Measurements from ENCODE around the gene PLAC1.

Gene PLAC1

DNA sequence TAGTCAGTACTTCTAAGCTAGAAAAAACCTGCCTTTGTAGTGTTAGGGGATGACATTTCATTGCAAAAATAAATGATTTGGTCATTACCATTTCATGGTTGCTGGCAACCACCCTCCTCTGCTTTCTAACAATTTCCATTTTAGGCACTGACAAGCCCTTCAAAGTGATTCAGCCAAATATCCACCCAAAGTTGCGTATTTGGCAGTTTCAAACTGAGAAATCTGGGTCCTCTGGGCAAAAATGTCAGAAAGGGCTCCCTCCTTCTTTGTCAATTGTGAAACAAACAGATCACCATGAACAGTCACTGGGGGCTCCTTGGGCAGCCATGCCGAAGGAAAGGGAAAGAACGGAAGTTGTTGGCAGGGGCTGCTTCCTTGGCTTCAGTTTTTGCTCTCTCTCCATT lies 33.0 kb downstream of the PLAC1 start:
- DNase-seq, result no peak

DNA sequence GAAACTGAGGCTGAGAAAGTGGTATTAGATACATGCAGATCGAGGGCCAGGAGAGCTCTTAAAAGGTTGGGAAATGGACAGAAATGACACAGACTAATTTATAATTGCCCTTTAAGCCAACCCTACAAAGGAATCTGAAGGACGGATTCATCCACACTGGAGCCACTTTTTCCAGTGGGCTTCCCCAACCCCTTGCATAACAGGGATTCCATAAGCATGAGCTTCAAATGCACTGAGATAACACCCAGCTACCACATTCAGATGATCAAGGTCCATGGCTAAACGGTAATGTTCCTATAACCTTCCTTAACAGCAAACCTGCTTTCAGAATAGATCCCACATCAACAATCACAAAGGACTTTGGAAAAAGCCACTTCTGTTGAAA lies 34.2 kb downstream of the PLAC1 start:
- DNase-seq, result no peak

DNA sequence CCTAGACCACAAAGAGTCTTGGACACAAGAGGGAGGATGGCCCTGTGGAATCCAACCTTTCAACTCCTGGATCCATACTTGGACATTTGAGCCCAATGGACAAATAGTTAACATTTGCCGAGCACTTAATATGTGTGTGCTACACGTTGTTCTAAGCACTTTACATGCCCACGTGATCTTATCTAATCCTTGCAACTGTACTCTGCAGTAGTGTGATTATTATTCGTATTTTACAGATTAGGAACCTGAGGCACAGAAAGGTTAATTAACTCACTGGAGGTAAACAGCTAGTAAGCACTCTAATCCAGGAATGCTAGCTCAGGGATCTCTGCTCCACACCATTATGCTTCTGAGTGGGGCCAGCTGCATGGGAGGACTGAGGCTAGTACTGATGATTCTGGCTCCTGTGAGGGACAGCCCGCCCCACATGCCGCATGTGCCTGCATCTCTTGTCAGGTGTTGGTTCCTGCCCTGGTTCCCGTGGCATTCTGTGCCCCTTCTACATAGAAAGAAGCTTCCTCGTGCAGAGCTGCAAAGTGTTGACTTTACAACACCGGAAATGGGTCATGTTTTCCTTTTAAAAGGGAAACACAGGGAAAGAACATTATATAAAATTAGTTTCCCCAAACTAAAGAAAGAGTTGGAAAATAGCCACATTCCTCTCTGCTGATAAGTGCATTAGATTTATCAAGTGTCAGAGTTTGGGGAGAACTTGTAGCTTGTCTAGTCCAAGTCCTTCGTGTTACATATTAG lies 34.8 kb downstream of the PLAC1 start:
- no peak for DNase-seq

DNA sequence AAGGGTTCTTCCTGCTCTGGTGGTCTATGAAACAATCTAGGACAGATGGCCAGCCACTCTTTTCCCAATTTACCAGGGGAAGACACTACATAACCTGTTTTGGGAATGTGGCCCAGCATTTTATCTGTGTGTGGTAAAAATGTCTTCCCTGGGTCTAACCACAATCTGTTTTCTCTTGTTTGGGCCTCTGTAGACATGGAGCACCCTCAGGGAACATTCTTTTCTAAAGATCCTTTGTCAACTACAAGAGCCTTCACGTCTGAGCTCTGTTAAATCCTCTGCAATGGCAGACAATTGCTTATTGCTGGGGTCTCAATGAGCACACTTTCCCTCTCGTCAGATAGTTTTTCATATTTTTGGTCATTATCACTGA lies 35.5 kb downstream of the PLAC1 start:
- DNase-seq, result no peak

DNA sequence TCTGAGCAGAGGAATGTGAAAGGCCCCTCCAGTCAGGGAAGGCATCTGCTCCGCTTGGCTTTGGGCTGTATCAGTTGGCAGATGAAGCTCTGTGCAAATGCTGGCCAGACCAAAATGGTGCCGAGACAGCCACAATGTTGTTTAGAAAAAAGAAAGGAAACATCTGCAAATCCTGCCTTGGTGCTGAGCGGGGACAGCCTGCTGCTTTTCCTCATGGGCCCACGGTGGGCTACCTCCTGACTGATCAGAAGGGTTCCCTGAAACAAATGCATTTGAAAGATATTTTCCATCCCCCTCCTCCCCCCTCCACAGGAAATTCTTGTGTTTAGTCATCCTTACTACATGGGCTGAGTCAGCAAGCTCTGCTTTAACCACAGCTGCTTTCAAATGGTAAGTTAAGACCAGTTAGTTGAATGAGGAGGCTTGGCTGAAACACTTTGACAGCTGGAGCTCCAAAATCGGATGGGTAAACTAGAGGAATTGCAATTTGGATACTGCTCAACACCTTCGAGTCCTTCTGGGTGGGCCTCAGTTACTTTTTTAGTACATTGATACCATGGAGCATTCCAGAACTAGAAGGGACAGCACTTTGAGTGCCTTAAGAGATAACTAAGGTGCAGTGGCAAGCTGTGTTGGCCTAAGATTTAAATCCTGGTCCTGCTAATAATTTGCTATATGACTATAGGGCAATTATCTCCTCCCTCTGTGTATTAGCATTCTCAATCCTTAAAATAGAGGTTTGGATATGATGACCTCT lies 36.0 kb downstream of the PLAC1 start:
- no peak for DNase-seq

DNA sequence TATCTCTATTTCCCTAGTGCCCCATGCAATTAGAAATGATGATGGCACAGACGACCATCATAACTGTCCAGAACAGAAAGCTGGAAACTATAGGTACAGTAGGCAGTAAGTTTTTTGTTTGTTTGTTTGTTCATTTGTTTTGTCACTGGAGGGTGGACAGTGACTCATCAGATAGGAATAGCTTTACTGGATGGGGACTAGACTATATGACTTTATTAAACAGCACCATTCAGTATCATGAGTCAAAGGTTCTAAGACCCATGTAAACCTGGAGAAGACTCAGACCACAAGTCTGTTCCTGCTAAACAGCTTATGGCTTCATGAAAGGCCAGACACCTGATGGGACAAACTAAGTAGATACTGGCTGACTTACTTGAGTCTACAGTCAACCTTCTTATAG lies 38.4 kb downstream of the PLAC1 start:
- DNase-seq, result no peak

DNA sequence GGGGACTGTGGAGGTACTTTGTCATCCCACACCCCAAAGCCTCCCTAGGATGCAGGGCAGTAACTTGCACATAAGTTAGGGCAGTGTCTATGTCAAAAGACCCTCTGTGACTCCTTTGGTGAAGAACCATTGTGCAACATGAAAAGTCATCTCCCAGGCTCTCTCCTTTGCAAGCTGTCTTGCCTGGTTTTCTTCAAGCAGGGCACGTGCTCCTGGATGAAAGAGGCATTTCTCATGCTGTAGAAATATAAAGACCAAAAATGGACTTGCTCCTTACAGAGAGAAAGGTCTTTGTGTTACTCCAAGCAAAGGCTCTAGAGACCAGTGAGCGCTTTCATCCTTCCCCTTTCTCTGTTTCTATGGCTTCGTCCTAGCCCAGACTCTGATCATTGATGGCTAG lies 44.9 kb downstream of the PLAC1 start:
- no peak for DNase-seq

DNA sequence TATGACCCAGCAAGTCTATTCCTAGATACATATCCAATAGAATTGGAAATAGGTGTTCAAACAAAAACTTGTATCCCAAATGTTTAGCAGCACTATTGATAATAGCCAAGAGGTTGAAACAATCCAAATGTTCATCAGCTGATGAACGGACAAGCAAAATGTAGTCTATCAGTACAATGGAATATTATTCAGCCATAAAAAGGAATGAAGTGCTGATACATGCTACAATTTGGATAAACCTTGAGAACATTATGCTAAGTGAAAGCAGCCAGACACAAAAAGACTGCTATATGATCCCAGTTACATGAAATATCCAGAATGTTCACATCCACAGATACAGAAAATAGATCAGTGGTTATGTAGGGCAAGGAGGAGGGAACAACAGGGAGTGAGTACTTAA lies 50.1 kb downstream of the PLAC1 start:
- no peak for DNase-seq

DNA sequence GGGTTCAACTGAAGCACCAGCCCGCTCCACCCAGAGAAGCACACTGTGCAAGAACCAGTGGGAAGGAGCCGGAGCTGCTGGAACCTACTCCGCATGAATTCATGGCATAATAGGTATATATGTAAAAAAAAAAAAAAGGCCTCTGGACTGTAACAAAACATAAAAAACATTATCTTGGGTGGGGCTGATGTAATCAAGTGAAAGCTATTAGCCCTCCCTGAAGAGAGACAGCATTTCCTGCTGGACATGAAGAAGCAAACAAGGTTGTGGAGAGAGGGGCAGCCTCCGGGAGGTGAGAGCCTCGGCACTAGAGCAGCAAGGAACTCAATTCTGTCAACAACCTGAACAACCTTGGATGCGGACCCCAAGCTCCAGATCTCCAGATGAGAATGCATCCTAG lies 50.7 kb downstream of the PLAC1 start:
- no peak for DNase-seq

DNA sequence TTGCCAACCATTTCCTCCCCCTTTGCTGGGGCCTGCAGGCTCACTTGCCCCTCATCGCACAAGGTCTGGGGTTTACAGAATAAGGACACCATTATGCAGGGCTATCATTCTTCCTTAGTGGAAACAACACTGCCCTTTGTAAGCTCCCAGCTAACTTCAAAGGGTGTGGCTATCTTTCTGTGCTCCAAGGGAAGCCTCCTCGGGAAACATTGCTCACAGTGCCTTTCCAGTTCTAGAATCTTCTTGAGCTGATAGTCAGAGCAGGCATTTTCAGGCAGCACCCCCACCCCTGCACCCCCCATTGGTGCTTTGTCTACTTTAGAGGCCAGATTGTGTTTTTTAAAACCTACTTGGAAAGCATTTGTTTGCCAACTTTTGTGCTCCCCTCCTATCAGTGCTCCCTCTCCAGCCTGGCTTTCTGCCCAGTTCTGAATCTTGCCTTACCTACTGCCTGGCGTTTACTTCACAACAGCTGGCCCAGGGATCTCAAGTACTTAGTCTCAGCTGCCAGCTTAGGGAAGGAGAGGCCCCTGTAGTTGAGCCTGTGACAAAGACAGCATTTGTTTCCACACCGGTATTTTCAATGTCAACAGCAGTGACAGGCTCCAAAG lies 53.5 kb downstream of the PLAC1 start:
- DNase-seq, result no peak

DNA sequence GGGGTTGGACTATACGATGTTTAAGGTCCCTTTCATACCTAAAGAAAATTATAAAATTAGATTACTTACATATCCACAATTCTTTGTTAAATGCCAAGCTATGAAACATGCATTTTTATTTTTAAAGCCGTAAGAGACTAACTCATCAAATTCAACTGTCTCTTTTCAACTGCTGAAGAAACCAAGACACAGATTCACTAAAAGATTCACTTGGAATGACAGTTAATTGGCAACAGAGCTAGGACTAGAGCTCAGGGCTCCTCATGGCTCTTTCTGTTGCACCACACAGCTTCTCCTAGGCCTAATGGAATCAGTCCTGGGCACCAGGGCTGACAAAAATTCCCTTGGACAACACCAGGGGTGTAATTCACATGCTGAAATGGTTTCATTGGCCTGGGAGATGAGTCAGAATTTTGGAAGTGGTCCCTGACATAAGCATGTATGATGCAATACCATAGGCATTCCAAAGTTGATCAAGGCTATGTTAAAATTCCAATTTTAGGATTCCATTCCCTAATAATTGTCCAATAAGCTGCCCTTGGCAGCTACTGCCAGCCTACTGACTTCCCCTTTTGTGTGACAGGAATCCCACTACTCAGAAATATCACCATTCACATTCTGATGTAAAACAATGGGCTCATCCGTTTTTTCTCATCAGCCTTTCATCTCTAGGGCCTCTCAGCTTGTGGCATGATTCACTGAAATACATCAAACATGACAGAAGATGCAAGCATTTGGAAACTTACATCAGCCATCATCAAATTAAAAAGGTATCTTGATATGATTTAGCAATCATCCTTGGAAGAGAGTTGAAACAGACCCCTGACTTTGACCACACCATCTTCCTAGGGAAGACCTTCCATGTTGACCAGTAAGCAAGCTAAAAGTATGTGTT lies 54.2 kb downstream of the PLAC1 start:
- no peak for DNase-seq

DNA sequence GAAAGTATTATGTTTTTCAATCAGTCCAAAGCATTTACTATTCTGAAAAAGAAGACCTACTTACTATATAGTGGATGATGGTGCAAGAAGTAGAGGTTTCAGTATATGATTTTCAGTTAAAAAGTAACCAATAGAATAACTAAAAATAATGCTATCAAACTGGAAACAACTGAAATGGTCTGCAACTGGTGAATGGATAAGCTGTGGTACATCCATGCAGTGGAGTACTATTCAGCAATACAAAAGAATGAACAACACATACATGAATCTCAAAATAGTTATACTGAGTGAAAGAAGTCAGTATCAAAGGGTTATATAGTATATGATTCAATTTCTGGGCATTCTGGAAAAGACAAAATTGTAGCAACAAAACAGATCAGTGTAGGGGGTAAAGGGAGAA lies 55.9 kb downstream of the PLAC1 start:
- DNase-seq, result no peak

DNA sequence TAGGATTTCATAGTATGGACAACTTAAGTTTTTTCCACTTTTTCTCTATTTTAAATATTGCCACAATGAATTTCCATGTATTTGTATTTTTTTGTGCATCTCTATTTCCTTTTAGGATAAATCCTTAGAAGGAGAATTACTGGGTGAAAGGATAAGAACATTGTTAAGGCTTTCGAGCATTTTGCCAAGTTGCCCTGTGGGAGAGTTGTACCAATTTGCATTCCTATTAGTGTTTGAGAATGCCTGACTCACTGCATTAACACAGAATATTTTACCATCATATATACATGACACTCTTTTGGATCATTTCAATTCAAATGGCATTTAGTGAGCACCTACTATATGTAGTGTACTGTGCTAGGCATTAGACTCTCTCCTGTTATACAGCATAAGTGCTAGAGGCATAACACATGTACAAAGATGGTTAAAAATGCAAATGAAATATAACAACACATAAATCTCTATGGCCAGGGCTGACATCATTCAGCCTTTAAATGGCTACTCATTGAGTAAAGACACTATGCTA lies 57.0 kb downstream of the PLAC1 start:
- DNase-seq, result no peak

DNA sequence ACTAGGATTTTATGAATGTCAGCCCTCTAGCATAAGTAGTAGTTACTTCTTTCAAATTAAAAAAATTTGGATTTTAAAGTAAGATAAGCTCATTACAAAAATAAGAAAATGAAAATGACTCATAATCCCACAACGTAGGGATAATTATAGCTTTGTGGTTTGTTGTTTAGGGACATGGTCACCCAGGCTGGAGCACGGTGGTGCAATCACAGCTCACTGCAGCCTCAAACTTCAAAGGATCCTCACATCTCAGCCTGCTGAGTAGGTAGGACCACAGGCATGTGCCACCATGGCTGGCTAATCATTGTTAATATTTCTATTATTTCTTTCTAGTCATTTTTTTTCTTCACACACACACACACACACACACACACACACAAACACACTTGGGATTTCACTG lies 57.6 kb downstream of the PLAC1 start:
- no peak for DNase-seq

DNA sequence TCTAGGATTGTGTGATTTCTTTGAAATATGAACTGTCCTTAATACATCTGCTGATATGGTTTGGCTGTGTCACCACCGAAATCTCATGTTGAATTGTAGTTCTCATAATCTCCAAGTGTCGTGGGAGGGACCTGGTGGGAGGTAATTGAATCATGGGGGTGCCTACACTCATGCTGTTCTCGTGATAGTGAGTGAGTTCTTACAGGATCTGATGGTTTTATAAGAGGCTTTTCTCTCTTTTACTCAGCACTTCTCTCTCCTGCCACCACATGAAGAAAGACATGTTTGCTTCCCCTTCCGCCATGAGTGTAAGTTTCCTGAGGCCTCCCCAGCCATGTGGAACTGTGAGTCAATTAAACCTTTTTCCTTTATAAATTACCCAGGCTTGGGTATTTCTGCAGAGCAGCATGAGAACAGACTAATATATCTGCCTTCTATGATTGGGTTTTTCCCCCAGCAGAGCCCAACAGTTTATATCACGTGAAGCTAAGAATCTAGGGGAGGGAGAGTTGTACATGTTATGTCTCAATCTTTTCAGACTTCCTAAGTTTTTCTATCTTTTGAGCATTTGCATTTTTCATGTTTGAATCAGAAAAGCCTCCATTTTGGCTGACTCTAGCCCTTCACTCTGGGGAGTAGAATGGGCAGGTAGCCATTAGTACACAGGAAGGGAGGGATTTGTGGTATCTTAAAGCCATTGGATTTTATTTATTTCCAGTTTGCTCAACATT lies 58.9 kb downstream of the PLAC1 start:
- DNase-seq, result no peak

DNA sequence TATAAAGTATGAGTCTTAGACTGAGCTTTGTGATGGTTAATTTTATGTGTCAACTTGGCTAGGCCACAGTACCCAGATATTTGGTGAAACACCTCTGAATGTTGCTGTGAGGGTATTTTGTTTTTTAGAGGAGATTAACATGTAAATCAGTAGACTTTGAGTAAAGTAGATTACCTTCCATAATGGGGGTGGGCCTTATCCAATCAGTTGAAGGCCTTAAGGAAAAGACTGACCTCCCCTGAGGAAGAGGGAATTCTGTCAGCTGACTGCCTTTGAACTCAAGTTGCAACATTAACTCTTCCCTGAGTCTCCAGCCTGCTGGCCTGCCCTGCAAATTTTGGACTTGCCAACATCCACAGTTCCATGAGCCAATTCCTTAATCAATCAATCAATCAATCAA lies 66.0 kb downstream of the PLAC1 start:
- DNase-seq, result no peak

DNA sequence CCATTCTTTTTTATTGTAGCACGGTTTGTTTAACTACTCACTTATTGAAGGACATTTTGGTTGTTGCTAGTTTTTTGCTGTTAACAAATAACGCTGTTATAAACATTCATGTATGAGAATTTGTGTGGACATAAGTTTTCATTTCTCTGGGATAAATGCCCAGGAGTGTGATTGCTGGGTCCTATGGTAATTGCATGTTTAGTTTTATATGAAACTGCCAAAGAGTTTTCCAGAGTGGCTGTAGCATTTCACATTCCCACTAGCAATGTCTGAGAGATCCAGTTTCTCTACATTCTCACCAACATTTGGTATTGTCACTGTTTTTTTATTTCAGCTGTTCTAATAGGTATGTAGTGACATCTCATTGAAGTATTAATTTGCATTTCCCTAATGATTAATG lies 66.8 kb downstream of the PLAC1 start:
- no peak for DNase-seq

DNA sequence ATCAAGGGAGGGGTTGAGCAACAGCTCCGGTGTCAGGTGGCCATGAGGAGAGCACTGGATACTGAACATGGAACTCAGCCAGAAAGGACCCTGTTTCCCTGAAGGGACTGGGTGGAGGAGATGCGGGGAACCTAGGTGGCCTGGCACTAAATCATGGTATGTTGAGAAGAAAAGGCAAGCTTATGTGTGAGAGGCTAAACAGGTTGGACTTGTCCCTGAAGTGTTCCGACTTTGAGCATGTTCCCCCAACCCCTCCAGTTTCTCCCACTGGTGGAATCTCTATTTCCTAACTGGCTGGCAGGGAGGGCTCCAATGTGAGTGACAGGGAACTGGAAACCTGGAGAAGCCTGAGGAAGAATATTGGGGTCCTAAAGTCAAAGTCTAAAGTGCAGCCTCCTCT lies 69.5 kb downstream of the PLAC1 start:
- no peak for DNase-seq

DNA sequence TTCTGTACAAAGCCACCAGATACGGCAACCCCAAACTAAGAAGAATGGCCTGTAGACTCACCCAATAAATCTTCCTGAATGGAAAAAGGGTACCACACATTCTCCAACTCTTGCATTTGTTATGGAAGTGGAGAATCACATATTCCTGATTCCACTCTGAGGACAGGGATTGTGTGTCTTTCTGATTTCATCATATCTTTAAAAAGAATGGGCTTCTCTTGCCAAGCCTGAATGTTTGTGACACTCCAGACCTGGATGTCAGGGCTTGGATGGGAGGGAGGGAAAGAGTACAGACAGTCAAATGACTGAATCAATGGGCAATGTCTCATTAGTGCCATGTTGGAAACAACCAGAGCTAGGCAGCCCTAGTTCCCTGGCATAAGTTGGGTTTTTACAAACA lies 77.4 kb downstream of the PLAC1 start:
- no peak for DNase-seq

DNA sequence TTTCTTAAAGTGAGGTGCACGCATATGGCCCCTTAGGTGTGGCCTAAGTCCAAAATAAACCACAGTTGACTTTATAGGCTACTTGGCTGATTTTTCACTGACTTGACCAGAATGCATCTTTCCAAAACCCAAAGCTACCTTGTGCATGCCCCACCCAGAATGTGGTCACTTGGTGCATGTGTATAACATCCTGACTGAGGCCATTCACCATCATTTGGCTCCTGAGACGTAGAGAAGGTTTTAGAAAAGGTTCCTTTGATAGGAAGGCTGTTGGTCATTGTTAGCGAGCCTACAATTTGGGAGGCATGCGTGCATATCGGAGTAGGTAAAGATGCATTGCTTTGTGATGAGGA lies 84.6 kb downstream of the PLAC1 start:
- DNase-seq, result no peak

DNA sequence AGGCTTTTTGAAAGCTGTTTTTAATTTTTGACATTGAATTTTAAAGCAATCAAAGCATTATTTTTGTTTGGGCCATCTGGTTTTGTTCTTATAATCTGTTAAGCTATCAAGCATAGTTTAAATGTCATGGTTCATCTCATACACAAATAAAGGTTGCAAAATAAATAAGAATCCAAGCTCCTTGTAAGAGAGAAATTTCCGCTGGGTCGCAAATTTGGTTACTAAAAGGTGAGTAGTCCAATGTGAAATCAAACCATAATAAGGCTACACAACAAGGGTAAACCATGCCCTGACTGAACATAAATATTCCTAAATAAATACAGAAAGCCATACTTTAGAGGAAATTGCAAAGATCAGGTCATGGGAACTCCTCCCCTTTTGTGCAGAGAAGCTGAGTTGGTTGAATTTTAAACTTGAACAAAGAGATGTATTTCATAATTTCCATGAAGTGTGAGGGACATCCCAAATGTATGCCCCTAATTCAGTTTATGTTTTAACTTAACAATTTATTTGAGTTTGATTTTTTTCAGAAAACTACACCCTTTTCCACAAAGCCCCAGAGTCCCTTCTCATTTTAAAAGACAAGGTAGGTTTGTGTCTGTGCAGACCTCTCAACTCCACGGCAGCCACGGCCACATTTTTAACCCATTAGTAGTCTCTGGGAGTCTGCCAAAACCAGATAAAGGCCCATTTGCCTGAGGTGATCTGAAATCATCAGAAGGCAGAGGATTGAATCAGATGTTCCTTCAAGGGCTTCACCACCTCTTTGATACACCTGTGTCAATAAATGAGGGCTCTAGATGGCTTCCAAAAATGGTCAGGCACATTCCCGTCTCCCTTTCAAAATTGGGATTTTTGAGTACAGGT lies 85.2 kb downstream of the PLAC1 start:
- DNase-seq, result no peak

Measured in NCI-H526 (cell line).